GM12878 (cell line): Measurements from ENCODE around the gene SETD7. TPM values are rescaled to one million over a fixed set of nuclear protein-coding genes. Genes with fewer than 3 reads are reported as not detected.

Source experiments
- ATAC-seq: fragments of 200-7000 bp; cut with Tn5 transposase; 3 replicates; pipeline ENCODE4 v1.9.1; 2020; ENCODE audit warnings: mild to moderate bottlenecking, moderate library complexity
- BruUV-seq: library from RNA; stranded (reverse); fragments of 400-500 nt; replicated peaks from 2 replicates; lab custom pipeline; 2021; lab: Mats Ljungman, UMichigan
- CTCF ChIA-PET: fragments of 300-600 bp; sonication (Branson Sonifier 250); formaldehyde crosslinking; extraction: SDS; loops from one replicate; lab custom pipeline; 2021; ENCODE audit warnings: inconsistent platforms; lab: Yijun Ruan, JAX
- POLR2A ChIA-PET: fragments of 350-600 bp; formaldehyde crosslinking; extraction: SDS; loops from one replicate; lab custom pipeline; 2021; ENCODE audit warnings: inconsistent platforms; lab: Charles Lee
- RAD21 ChIA-PET: fragments of 300-600 bp; sonication (Branson Sonifier 250); formaldehyde crosslinking; loops from one replicate; lab custom pipeline; 2023; ENCODE audit warnings: antibody characterized with exemption; ENCODE audit not compliant: unreplicated experiment; lab: Charles Lee
- SMC1A ChIA-PET: fragments of 300-600 bp; sonication (Branson Sonifier 250); formaldehyde crosslinking; loops from one replicate; lab custom pipeline; 2023; ENCODE audit not compliant: unreplicated experiment, uncharacterized antibody; lab: Charles Lee
- DNase-seq: peaks from one replicate; pipeline ENCODE4 v3.0.0-alpha.2; 2011; ENCODE audit warnings: low read depth, low spot score
- FAIRE-seq: peaks from 3 replicates; lab custom pipeline; 2011; peaks lifted over from hg19 to GRCh38; lab: Jason Lieb, UNC
- H2AFZ ChIP-seq: 2 replicates; pipeline ENCODE4 v1.6.0; 2011; ENCODE audit warnings: low read depth, low read length, control low read depth; ENCODE audit not compliant: control insufficient read depth
- H3K27ac ChIP-seq: 2 replicates; pipeline ENCODE4 v1.5.1; 2011; ENCODE audit warnings: control low read depth; ENCODE audit not compliant: control insufficient read depth, insufficient read depth
- H3K27me3 ChIP-seq, 2 experiments: replicated peaks in 1 of 2; 2 replicates each; pipeline versions ENCODE4 v1.6.0 to v1.6.1; 2011; ENCODE audit warnings: low read length in 1 of 2; ENCODE audit not compliant: control insufficient read depth in 2 of 2, insufficient read depth in 2 of 2
- H3K36me3 ChIP-seq, 2 experiments: 2 replicates each; pipeline ENCODE4 v1.5.1; 2011; ENCODE audit warnings: low read length in 1 of 2; ENCODE audit not compliant: control insufficient read depth in 2 of 2, insufficient read depth in 2 of 2
- H3K4me1 ChIP-seq: 2 replicates; pipeline ENCODE4 v1.6.1; 2011; ENCODE audit warnings: mild to moderate bottlenecking, low read length, moderate library complexity, mixed read lengths; ENCODE audit not compliant: control insufficient read depth, insufficient read depth
- H3K4me2 ChIP-seq: 2 replicates; pipeline ENCODE4 v1.6.0; 2011; ENCODE audit warnings: control low read depth; ENCODE audit not compliant: control insufficient read depth, insufficient read depth
- H3K4me3 ChIP-seq: fragments of 200-600 bp; sonication (generic); 2 replicates; pipeline ENCODE4 v1.5.1; 2016
- H3K79me2 ChIP-seq: 2 replicates; pipeline ENCODE4 v1.6.0; 2011; ENCODE audit warnings: low read length; ENCODE audit not compliant: control insufficient read depth, insufficient read depth
- H3K9ac ChIP-seq: 2 replicates; pipeline ENCODE4 v1.8.0; 2011; ENCODE audit warnings: low read length, control low read depth, mixed read lengths; ENCODE audit not compliant: control insufficient read depth, insufficient read depth
- H3K9me3 ChIP-seq: replicated peaks from 3 replicates; pipeline ENCODE4 v1.5.1; 2011; ENCODE audit warnings: mild to moderate bottlenecking, low read length; ENCODE audit not compliant: control insufficient read depth, insufficient read depth
- H4K20me1 ChIP-seq: 2 replicates; pipeline ENCODE4 v1.6.0; 2011; ENCODE audit not compliant: control insufficient read depth, insufficient read depth
- ATF7 ChIP-seq: fragments of 450-650 bp; IDR thresholded peaks from 2 replicates; pipeline ENCODE4 v1.6.1; 2016; ENCODE audit warnings: low read depth, mild to moderate bottlenecking
- BCL11A ChIP-seq: IDR thresholded peaks from 2 replicates; pipeline ENCODE4 v1.6.1; 2011; ENCODE audit warnings: low read depth, low read length
- CBX3 ChIP-seq: fragments of 200-600 bp; sonication (generic); IDR thresholded peaks from 2 replicates; pipeline ENCODE4 v1.6.1; 2016; ENCODE audit warnings: low read depth, borderline replicate concordance
- E4F1 ChIP-seq: fragments of 450-650 bp; IDR thresholded peaks from 2 replicates; pipeline ENCODE4 v1.6.1; 2018; ENCODE audit warnings: borderline replicate concordance, mild to moderate bottlenecking; ENCODE audit not compliant: partially characterized antibody
- EED ChIP-seq: sonication (generic); IDR thresholded peaks from 2 replicates; pipeline ENCODE4 v1.6.1; 2016; ENCODE audit warnings: antibody characterized with exemption, low read depth
- GATAD2B ChIP-seq: fragments of 450-650 bp; conservative IDR thresholded peaks from 2 replicates; pipeline ENCODE4 v1.6.1; 2017; ENCODE audit warnings: low read depth, mild to moderate bottlenecking, moderate library complexity
- HDAC2 ChIP-seq: fragments of 200-600 bp; sonication (generic); IDR thresholded peaks from 2 replicates; pipeline ENCODE4 v1.6.1; 2017
- IRF3 ChIP-seq: fragments of 450-650 bp; IDR thresholded peaks from 2 replicates; pipeline ENCODE4 v1.6.1; 2014; ENCODE audit warnings: mild to moderate bottlenecking
- MXI1 ChIP-seq: fragments of 150-350 bp; IDR thresholded peaks from 2 replicates; pipeline ENCODE4 v1.6.1; 2011; ENCODE audit warnings: low read depth, mild to moderate bottlenecking, inconsistent platforms, low read length, improper control_type of control experiment
- PML ChIP-seq: IDR thresholded peaks from 2 replicates; pipeline ENCODE4 v1.6.1; 2012; ENCODE audit warnings: low read length, inconsistent platforms
- RELB ChIP-seq: fragments of 450-650 bp; IDR thresholded peaks from 2 replicates; pipeline ENCODE4 v1.6.1; 2017; ENCODE audit warnings: low read depth, mild to moderate bottlenecking, moderate library complexity
- SKIL ChIP-seq: fragments of 450-650 bp; IDR thresholded peaks from 2 replicates; pipeline ENCODE4 v1.6.1; 2017; ENCODE audit warnings: mild to moderate bottlenecking, low read depth, inconsistent platforms; ENCODE audit not compliant: poor library complexity, severe bottlenecking
- SMC3 ChIP-seq: IDR thresholded peaks from 2 replicates; pipeline ENCODE4 v1.6.1; 2011; ENCODE audit warnings: low read length, improper control_type of control experiment, borderline replicate concordance
- SUZ12 ChIP-seq: fragments of 200-600 bp; sonication (generic); IDR thresholded peaks from one replicate; pipeline ENCODE4 v1.6.1; 2018; ENCODE audit warnings: antibody characterized with exemption, mild to moderate bottlenecking; ENCODE audit not compliant: unreplicated experiment
- TCF12 ChIP-seq: IDR thresholded peaks from 2 replicates; pipeline ENCODE4 v1.6.1; 2011; ENCODE audit warnings: low read depth, mild to moderate bottlenecking, low read length
- TCF3 ChIP-seq: IDR thresholded peaks from 2 replicates; pipeline ENCODE4 v1.6.1; 2012; ENCODE audit warnings: low read depth, mild to moderate bottlenecking, low read length, borderline replicate concordance; ENCODE audit not compliant: insufficient read depth
- ZBED1 ChIP-seq: IDR thresholded peaks from 2 replicates; pipeline ENCODE4 v1.6.1; 2016; ENCODE audit warnings: borderline replicate concordance
- WGBS: methylation state at CpG from one replicate; pipeline ENCODE4 v1.1.6; 2016; ENCODE audit warnings: low lambda C conversion rate; ENCODE audit not compliant: insufficient replicate concordance, insufficient coverage; ENCODE audit errors: missing lambda C conversion rate; 5-methylcytosine and 5-hydroxymethylcytosine counted together
- in situ Hi-C: fragments of 300-500 bp; cut with MboI; formaldehyde crosslinking; loops from 9 replicates; pipeline ENCODE4 v1.14.3; 2018; ENCODE audit warnings: mixed read lengths
- intact Hi-C: fragments of 100-400 bp; cut with micrococcal nuclease; formaldehyde crosslinking; loops from one replicate; pipeline ENCODE4 v1.14.2; 2022; ENCODE audit not compliant: unreplicated experiment
- polyA plus RNA-seq, 11 experiments: library from polyadenylated mRNA; depleted of rRNA in 4 of 11; unstranded in 6 of 11; stranded (reverse) in 5 of 11; fragments of >200 nt; fragmentation: Nextera tagmentation in 4 of 11; fragmentation: Illumina TruSeq in 1 of 11; extraction: Ambion mirVana in 4 of 11; extraction: Trizol in 1 of 11; gene quantifications; 1 replicate in 1 of 11; 2 replicates in 10 of 11; pipeline versions ENCODE4 v1.2.1 to v1.2.3, GENCODE V29; 2011 to 2016; ENCODE audit warnings: inconsistent platforms in 2 of 11, missing spikeins in 2 of 11, low read depth in 1 of 11
- total RNA-seq, 4 experiments: library from RNA; depleted of rRNA in 3 of 4; stranded (reverse); fragments of >200 nt in 3 of 4; fragmentation: Illumina TruSeq in 1 of 4; extraction: Trizol in 1 of 4; gene quantifications; 2 replicates each; pipeline versions ENCODE4 v1.2.1 to v1.2.3, GENCODE V29; 2013 to 2021

Gene SETD7
- total and polyA plus RNA-seq, 10 of the 15 experiments (the other 5 are each of a cell fraction or from before 2014, with no cell fraction given): 0.03 to 0.82 (median 0.44) TPM

- Histone ChIP-seq H3K27me3 (no peaks in the 10 kb centered on the region), H3K4me1 (peaks cover 9% of the 10 kb centered on the region; the same call in 1 of the 2 replicates), H3K9me3 (no peaks in the 10 kb centered on the region), H3K27ac (peak overlapping the region; percentile 78; the same call in 1 of the 2 replicates), H3K9ac (no peak overlapping the region), H3K79me2 (peaks cover 34% of the 10 kb centered on the region), H3K4me2 (peak overlapping the region; percentile 32), H3K4me3 (peak overlapping the region; percentile 82; the same call in 1 of the 2 replicates)
- DNase-seq (no peak), FAIRE-seq (no peak)
- in situ Hi-C loops: no loop called here
- ChIA-PET CTCF (no interaction called here), POLR2A (no interaction called here)
- no peak for TF ChIP-seq SKIL
- no peak for TF ChIP-seq CBX3
- no peak for TF ChIP-seq MXI1
- TF ChIP-seq PML: no peak
- no peak for TF ChIP-seq SMC3
- TF ChIP-seq TCF3: no peak
- no peak for TF ChIP-seq TCF12
- TF ChIP-seq ATF7: no peak
- TF ChIP-seq GATAD2B: no peak
- TF ChIP-seq IRF3: no peak
- TF ChIP-seq SUZ12: no peak
- no peak for TF ChIP-seq EED
- TF ChIP-seq BCL11A: no peak
- no peak for TF ChIP-seq ZBED1
- no peak for TF ChIP-seq HDAC2
- TF ChIP-seq RELB: no peak
- no peak for TF ChIP-seq E4F1
- TF ChIP-seq, all 136 proteins: peak for 0
- no peak for ATAC-seq
- BruUV-seq: no TSS peak
- no peak overlapping the region for H2AFZ ChIP-seq
- RAD21 ChIA-PET: no interaction called here
- no peaks in the 10 kb centered on the region for H4K20me1 ChIP-seq
- no peaks in the 10 kb centered on the region for H3K36me3 ChIP-seq
- SMC1A ChIA-PET: interaction anchor here (0.7 to 1.2 kb wide), 2 partner anchors 9 to 79 kb away, joined by 3 read pairs; no protein-coding TSS in a partner anchor
- WGBS: 70% methylated on average over 1 of the region's 1 CpG
- intact Hi-C loops: loop anchor here (2.0 to 10.0 kb wide), 3 partner anchors 77 to 370 kb away; partner anchors contain the start of genes NAA15 and NDUFC1
Observed at GRCh38 chr4:139451997-139452396, 104.0 kb downstream of the SETD7 start.
